ENCODE results near the gene SHC2. TPM values are rescaled to one million over a fixed set of nuclear protein-coding genes. Genes with fewer than 3 reads are reported as not detected.

The SHC2 gene
- total and polyA plus RNA-seq, 2 of the 13 experiments (the other 11 are each of a cell fraction or from before 2014, with no cell fraction given): 9.0 to 18.3 TPM

GRCh38 chr19:459724-460511 lies 915 bp downstream of the SHC2 start (continued):
- TF ChIP-seq ZNF333 (CRISPR knock-in tag; IDR thresholded peaks at IDR 0.05; ENCODE audit: borderline replicate concordance) (0 out of 2 replicates have a peak, but pooled peaks have one; percentile 15), ZNF558 (CRISPR knock-in tag; IDR thresholded peaks at IDR 0.05; ENCODE audit: borderline replicate concordance) (peak; percentile 32; the same call in 1 of the 2 replicates), CSRNP1 (CRISPR knock-in tag; IDR thresholded peaks at IDR 0.05) (0 out of 2 replicates have a peak, but pooled peaks have one; percentile 45), ZMYM4 (CRISPR knock-in tag; IDR thresholded peaks at IDR 0.05) (no peak), ZNF263 (CRISPR knock-in tag; IDR thresholded peaks at IDR 0.05) (peak; percentile 97), KLF16 (CRISPR knock-in tag; IDR thresholded peaks at IDR 0.05) (peak in 1 of 2 experiments; percentile 50; a peak in 1 of 4 replicates), STAG1 (CRISPR knock-in tag; IDR thresholded peaks at IDR 0.05) (peak; percentile 2; the same call in 1 of the 2 replicates), SOX5 (CRISPR knock-in tag; IDR thresholded peaks at IDR 0.05; ENCODE audit: borderline replicate concordance) (peak; percentile 18; the same call in 1 of the 2 replicates), SALL1 (CRISPR knock-in tag; IDR thresholded peaks at IDR 0.05) (peak; percentile 43; the same call in 1 of the 2 replicates), AKAP8 (CRISPR knock-in tag; IDR thresholded peaks at IDR 0.05) (peak; percentile 73; the same call in 1 of the 2 replicates), ZNF777 (CRISPR knock-in tag; IDR thresholded peaks at IDR 0.05) (peak; percentile 41; the same call in 1 of the 2 replicates), GATAD2A (CRISPR knock-in tag; IDR thresholded peaks at IDR 0.05) (peak; percentile 43), ATF4 (CRISPR knock-in tag; IDR thresholded peaks at IDR 0.05) (no peak), FOXK1 (CRISPR knock-in tag; IDR thresholded peaks at IDR 0.05; ENCODE audit: borderline replicate concordance, low read depth) (peak; percentile 46; the same call in 1 of the 2 replicates), ZNF205 (CRISPR knock-in tag; IDR thresholded peaks at IDR 0.05) (0 out of 2 replicates have a peak, but pooled peaks have one; percentile 17), ARID4A (CRISPR knock-in tag; IDR thresholded peaks at IDR 0.05; ENCODE audit: borderline replicate concordance) (peak; percentile 85), SAFB2 (CRISPR knock-in tag; IDR thresholded peaks at IDR 0.05; ENCODE audit: borderline replicate concordance, low read depth) (0 out of 2 replicates have a peak, but pooled peaks have one; percentile 47), ZNF768 (CRISPR knock-in tag; IDR thresholded peaks at IDR 0.05) (no peak), TBX2 (CRISPR knock-in tag; IDR thresholded peaks at IDR 0.05; ENCODE audit: borderline replicate concordance) (peak; percentile 42; the same call in 1 of the 2 replicates)
- TF ChIP-seq, protein P1, sequence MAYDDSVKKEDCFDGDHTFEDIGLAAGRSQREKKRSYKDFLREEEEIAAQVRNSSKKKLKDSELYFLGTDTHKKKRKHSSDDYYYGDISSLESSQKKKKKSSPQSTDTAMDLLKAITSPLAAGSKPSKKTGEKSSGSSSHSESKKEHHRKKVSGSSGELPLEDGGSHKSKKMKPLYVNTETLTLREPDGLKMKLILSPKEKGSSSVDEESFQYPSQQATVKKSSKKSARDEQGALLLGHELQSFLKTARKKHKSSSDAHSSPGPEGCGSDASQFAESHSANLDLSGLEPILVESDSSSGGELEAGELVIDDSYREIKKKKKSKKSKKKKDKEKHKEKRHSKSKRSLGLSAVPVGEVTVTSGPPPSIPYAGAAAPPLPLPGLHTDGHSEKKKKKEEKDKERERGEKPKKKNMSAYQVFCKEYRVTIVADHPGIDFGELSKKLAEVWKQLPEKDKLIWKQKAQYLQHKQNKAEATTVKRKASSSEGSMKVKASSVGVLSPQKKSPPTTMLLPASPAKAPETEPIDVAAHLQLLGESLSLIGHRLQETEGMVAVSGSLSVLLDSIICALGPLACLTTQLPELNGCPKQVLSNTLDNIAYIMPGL (CRISPR knock-in tag; IDR thresholded peaks at IDR 0.05; ENCODE audit: borderline replicate concordance in 1 of 2, low read depth in 1 of 2): peak in 1 of 2 experiments; percentile 20; a peak in 1 of 4 replicates
